Breast epithelium (tissue), 4 donors: Measurements from ENCODE around the gene MICA. TPM values are rescaled to one million over a fixed set of nuclear protein-coding genes. Genes with fewer than 3 reads are reported as not detected.

Experiments
- DNase-seq, 2 donors: peaks; one replicate each; pipeline ENCODE4 v3.0.0-alpha.2; 2019; ENCODE audit warnings: low spot score in 2 of 2
- H3K27ac ChIP-seq, 2 donors: fragments of 200-600 bp; sonication (generic) in 1 of 2; one replicate each; pipeline ENCODE4 v1.5.1; 2016 to 2019; ENCODE audit warnings: mild to moderate bottlenecking in 1 of 2
- H3K27me3 ChIP-seq, 2 donors: fragments of 200-600 bp; sonication (generic) in 1 of 2; one replicate each; pipeline versions ENCODE4 v1.5.1 to v1.6.0; 2017 to 2019; ENCODE audit warnings: control low read depth in 1 of 2, mild to moderate bottlenecking in 1 of 2
- H3K36me3 ChIP-seq: fragments of 200-600 bp; one replicate; pipeline ENCODE4 v1.5.1; 2019
- H3K4me1 ChIP-seq, 2 donors: fragments of 200-600 bp; sonication (generic); one replicate each; pipeline ENCODE4 v1.5.1; 2016 to 2019; ENCODE audit warnings: control low read depth in 1 of 2
- H3K4me3 ChIP-seq, 3 donors: fragments of 200-600 bp; sonication (generic); 1 replicate in 2 of 3; 2 replicates in 1 of 3; pipeline ENCODE4 v1.5.1; 2016 to 2019; ENCODE audit warnings: mild to moderate bottlenecking in 3 of 3, moderate library complexity in 2 of 3
- H3K9me3 ChIP-seq, 2 donors: fragments of 200-600 bp; sonication (generic) in 1 of 2; one replicate each; pipeline ENCODE4 v1.5.1; 2016 to 2019; ENCODE audit warnings: control low read depth in 1 of 2
- CTCF ChIP-seq, 3 donors: fragments of 450-650 bp; IDR thresholded peaks; one replicate each; pipeline ENCODE4 v1.5.1; 2016 to 2017; ENCODE audit warnings: antibody characterized with exemption in 3 of 3, mild to moderate bottlenecking in 3 of 3, moderate library complexity in 3 of 3
- POLR2A ChIP-seq: fragments of 450-650 bp; IDR thresholded peaks from one replicate; pipeline ENCODE4 v1.6.1; 2016; ENCODE audit warnings: antibody characterized with exemption, mild to moderate bottlenecking, moderate library complexity
- POLR2AphosphoS5 ChIP-seq, 3 donors: sonication (generic); formaldehyde crosslinking; IDR thresholded peaks; one replicate each; pipeline ENCODE4 v1.6.1; 2017; ENCODE audit warnings: antibody characterized with exemption in 3 of 3
- intact Hi-C: fragments of 100-400 bp; cut with DNase I; formaldehyde crosslinking; loops from one replicate; pipeline ENCODE4 v1.15.1; 2023; ENCODE audit warnings: low total_unique reads
- total RNA-seq, 3 donors: library from RNA; depleted of rRNA; stranded (reverse); fragments of >200 nt; gene quantifications; one replicate each; pipeline ENCODE4 v1.1.0, GENCODE V29; 2016

Gene MICA
- total RNA-seq, 3 donors from 2014 or later = 14.9 to 28.1 (median 23.6) TPM

GRCh38 chr6:31418251-31418650 lies 14.9 kb downstream of the MICA start:
- intact Hi-C loops = no loop called here
- no peak for DNase-seq
- no peak overlapping the region for H3K27ac ChIP-seq
- H3K27me3 ChIP-seq = no peaks in the 10 kb centered on the region
- H3K36me3 ChIP-seq = no peaks in the 10 kb centered on the region
- no peak overlapping the region for H3K4me3 ChIP-seq
- H3K9me3 ChIP-seq = no peaks in the 10 kb centered on the region
- TF ChIP-seq POLR2AphosphoS5 (IDR thresholded peaks at IDR 0.05) = no peak
- no peak for TF ChIP-seq POLR2A
- no peak for TF ChIP-seq CTCF (IDR thresholded peaks at IDR 0.05)
- H3K4me1 ChIP-seq = no peaks in the 10 kb centered on the region

- no peak overlapping the region for H3K27ac ChIP-seq
- intact Hi-C loops = no loop called here
These were observed 16.4 kb downstream of the MICA start for GRCh38 chr6:31419842-31420241.

DNA sequence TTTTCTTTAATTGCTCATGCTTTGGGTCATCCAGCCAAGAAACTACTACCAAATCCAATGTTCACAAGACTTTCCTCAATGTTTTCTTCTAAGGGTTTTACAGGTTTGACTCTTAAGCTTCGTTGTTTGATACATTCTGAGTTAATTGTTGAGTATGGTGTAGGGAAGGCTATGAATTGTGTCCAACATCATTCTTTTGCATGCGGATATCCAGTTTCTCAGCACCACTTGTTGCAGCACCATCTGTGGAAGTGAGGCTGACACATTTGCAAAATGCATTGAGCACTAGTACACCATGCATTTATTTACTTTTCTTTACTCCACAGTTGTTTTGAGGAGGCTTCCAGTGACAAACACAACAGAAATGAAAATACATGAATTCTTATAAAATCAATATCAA lies 17.2 kb downstream of the MICA start:
- H3K27me3 ChIP-seq = no peaks in the 10 kb centered on the region
- no peak for TF ChIP-seq POLR2AphosphoS5 (IDR thresholded peaks at IDR 0.05)
- TF ChIP-seq POLR2A = no peak
- TF ChIP-seq CTCF (IDR thresholded peaks at IDR 0.05) = no peak
- no peak overlapping the region for H3K4me3 ChIP-seq
- DNase-seq = no peak
- intact Hi-C loops = no loop called here
- no peaks in the 10 kb centered on the region for H3K9me3 ChIP-seq
- H3K27ac ChIP-seq = no peak overlapping the region
- H3K36me3 ChIP-seq = no peaks in the 10 kb centered on the region
- H3K4me1 ChIP-seq = no peaks in the 10 kb centered on the region

More at GRCh38 chr6:31419842-31420241, 16.4 kb downstream of the MICA start:
- TF ChIP-seq CTCF (IDR thresholded peaks at IDR 0.05) (no peak), POLR2AphosphoS5 (IDR thresholded peaks at IDR 0.05) (no peak), POLR2A (no peak)
- no peaks in the 10 kb centered on the region for H3K36me3 ChIP-seq
- no peaks in the 10 kb centered on the region for H3K4me1 ChIP-seq
- no peak for DNase-seq
- no peaks in the 10 kb centered on the region for H3K27me3 ChIP-seq
- H3K4me3 ChIP-seq = no peak overlapping the region
- H3K9me3 ChIP-seq = no peaks in the 10 kb centered on the region

GRCh38 chr6:31422587-31422986 lies 19.2 kb downstream of the MICA start:
- no peak for TF ChIP-seq POLR2A
- no peak for TF ChIP-seq POLR2AphosphoS5 (IDR thresholded peaks at IDR 0.05)
- no peak for TF ChIP-seq CTCF (IDR thresholded peaks at IDR 0.05)
- H3K4me1 ChIP-seq = no peaks in the 10 kb centered on the region
- no peak overlapping the region for H3K4me3 ChIP-seq
- DNase-seq = no peak
- H3K9me3 ChIP-seq = no peaks in the 10 kb centered on the region
- H3K27me3 ChIP-seq = no peaks in the 10 kb centered on the region
- no peaks in the 10 kb centered on the region for H3K36me3 ChIP-seq
- intact Hi-C loops = no loop called here
- H3K27ac ChIP-seq = no peak overlapping the region

DNA sequence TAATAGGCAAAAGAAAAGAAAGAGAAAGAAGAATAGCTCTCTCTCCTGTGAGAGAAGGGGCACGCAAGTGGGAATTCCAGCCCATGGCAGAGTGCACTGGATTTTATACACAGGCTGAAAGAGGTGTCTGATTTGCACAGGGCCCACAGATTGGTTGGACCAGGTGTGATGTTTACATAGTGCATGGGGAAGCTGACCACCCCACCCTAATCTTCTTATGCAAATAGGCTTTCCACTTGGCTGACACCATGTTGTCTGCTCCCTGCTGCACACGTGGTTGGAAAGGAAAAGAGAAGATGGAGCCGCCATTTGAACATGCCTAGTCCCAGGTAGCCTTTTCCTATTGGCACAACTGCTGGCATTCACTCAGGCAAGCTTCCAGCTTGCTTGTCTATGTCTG lies 20.2 kb downstream of the MICA start:
- Histone ChIP-seq H3K4me1 (no peaks in the 10 kb centered on the region), H3K27ac (no peak overlapping the region), H3K9me3 (no peaks in the 10 kb centered on the region), H3K27me3 (no peaks in the 10 kb centered on the region), H3K36me3 (no peaks in the 10 kb centered on the region), H3K4me3 (no peak overlapping the region)
- DNase-seq = no peak
- TF ChIP-seq POLR2AphosphoS5 (IDR thresholded peaks at IDR 0.05) (no peak), CTCF (IDR thresholded peaks at IDR 0.05) (no peak), POLR2A (no peak)
- intact Hi-C loops = no loop called here
